GM12878 (cell line): ENCODE measurements around the gene DGKE.

Experiments
- HDAC6 ChIP-seq: fragments of 200-600 bp; sonication (generic); IDR thresholded peaks from one replicate; pipeline ENCODE4 v1.8.0; 2017; ENCODE audit warnings: antibody characterized with exemption; ENCODE audit not compliant: unreplicated experiment
- KDM1A ChIP-seq: fragments of 200-600 bp; sonication (generic); IDR thresholded peaks from 2 replicates; pipeline ENCODE4 v1.6.1; 2016; ENCODE audit warnings: borderline replicate concordance
- RAD21 ChIP-seq: IDR thresholded peaks from 2 replicates; pipeline ENCODE4 v1.6.1; 2011; ENCODE audit warnings: mild to moderate bottlenecking, low read depth, low read length, moderate library complexity; ENCODE audit not compliant: insufficient read depth
- TAF1 ChIP-seq: IDR thresholded peaks from 2 replicates; pipeline ENCODE4 v1.6.1; 2011; ENCODE audit warnings: mild to moderate bottlenecking, low read depth, low read length, borderline replicate concordance
- TF ChIP-seq, protein P1 (sequence below), 3 experiments: IDR thresholded peaks in 2 of 3; conservative IDR thresholded peaks in 1 of 3; 2 replicates each; pipeline ENCODE4 v1.5.1; 2011; ENCODE audit warnings: low read depth in 3 of 3, low read length in 3 of 3, mild to moderate bottlenecking in 3 of 3, control low read depth in 2 of 3, moderate library complexity in 2 of 3, inconsistent platforms in 1 of 3, mixed read lengths in 1 of 3; ENCODE audit not compliant: control insufficient read depth in 2 of 3, insufficient read depth in 1 of 3; ENCODE audit errors: extremely low read depth in 1 of 3
- TF ChIP-seq, protein P2 (sequence below): IDR thresholded peaks from 2 replicates; pipeline ENCODE4 v1.6.1; 2012; ENCODE audit warnings: low read length, inconsistent platforms

DNA sequence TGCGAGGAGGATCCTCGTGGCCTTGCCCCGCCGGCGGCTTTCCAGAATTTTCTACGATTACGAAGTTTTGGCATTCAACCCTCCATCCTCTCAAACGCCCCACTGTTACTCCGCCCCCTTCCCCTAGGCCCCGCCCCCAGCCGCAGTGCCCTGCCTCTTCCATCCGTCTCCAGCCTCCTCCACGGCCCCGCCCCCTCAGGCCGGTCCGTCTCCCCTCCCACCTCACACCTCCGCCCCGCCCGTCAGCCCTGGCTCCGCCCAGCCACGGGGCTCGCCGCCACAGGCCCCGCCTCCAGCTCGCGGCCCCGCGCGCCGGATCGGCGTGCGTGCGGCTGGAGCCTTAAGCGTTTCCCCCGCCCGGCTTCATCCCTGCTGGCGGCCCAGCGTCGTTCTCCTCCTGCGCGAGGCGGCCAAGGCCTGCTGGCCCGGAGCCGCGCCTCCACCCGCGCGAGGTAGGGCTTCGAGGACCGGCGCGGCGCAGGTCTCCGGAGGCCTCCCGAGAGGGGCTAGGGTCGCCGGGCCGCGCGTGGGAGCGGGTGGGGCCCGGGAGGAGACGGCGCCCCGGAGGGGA lies at the start of gene DGKE, which contains the start of gene C17orf67:
- TF ChIP-seq, protein P1, sequence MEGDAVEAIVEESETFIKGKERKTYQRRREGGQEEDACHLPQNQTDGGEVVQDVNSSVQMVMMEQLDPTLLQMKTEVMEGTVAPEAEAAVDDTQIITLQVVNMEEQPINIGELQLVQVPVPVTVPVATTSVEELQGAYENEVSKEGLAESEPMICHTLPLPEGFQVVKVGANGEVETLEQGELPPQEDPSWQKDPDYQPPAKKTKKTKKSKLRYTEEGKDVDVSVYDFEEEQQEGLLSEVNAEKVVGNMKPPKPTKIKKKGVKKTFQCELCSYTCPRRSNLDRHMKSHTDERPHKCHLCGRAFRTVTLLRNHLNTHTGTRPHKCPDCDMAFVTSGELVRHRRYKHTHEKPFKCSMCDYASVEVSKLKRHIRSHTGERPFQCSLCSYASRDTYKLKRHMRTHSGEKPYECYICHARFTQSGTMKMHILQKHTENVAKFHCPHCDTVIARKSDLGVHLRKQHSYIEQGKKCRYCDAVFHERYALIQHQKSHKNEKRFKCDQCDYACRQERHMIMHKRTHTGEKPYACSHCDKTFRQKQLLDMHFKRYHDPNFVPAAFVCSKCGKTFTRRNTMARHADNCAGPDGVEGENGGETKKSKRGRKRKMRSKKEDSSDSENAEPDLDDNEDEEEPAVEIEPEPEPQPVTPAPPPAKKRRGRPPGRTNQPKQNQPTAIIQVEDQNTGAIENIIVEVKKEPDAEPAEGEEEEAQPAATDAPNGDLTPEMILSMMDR (IDR thresholded peaks at IDR 0.05 in 2 of 3, conservative IDR thresholded peaks at IDR 0.05 in 1 of 3; ENCODE audit: control insufficient read depth in 2 of 3, extremely low read depth in 1 of 3, insufficient read depth in 1 of 3, low read depth in 3 of 3, low read length in 3 of 3) = no peak
- no peak for TF ChIP-seq RAD21
- TF ChIP-seq HDAC6 = no peak
- TF ChIP-seq KDM1A = no peak
- TF ChIP-seq, protein P2, sequence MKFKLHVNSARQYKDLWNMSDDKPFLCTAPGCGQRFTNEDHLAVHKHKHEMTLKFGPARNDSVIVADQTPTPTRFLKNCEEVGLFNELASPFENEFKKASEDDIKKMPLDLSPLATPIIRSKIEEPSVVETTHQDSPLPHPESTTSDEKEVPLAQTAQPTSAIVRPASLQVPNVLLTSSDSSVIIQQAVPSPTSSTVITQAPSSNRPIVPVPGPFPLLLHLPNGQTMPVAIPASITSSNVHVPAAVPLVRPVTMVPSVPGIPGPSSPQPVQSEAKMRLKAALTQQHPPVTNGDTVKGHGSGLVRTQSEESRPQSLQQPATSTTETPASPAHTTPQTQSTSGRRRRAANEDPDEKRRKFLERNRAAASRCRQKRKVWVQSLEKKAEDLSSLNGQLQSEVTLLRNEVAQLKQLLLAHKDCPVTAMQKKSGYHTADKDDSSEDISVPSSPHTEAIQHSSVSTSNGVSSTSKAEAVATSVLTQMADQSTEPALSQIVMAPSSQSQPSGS = no peak
- TF ChIP-seq TAF1 = no peak
